ENCODE data around the gene FGB. TPM values are rescaled to one million over a fixed set of nuclear protein-coding genes. Genes with fewer than 3 reads are reported as not detected.

FGB gene
- polyA plus RNA-seq (2012; ENCODE audit: missing spikeins), result not detected

DNA sequence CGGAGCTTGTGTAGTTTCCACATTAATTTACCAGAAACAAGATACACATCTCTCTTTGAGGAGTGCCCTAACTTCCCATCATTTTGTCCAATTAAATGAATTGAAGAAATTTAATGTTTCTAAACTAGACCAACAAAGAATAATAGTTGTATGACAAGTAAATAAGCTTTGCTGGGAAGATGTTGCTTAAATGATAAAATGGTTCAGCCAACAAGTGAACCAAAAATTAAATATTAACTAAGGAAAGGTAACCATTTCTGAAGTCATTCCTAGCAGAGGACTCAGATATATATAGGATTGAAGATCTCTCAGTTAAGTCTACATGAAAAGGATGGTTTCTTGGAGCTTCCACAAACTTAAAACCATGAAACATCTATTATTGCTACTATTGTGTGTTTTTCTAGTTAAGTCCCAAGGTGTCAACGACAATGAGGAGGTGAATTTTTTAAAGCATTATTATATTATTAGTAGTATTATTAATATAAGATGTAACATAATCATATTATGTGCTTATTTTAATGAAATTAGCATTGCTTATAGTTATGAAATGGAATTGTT, at the start of gene FGB:
Gene FGB, plus strand, starts transcription at position 315 of the 558 bp plus-strand sequence. Its CDS starts 8 bp downstream, at position 323.
- DNase-seq (ENCODE audit: insufficient read length), result no peak
- TF ChIP-seq TAF1 (IDR thresholded peaks at IDR 0.05; ENCODE audit: borderline replicate concordance, low read depth, low read length) (no peak), POLR2A (IDR thresholded peaks at IDR 0.05; ENCODE audit: low read depth, low read length) (no peak), POLR2AphosphoS5 (IDR thresholded peaks at IDR 0.05; ENCODE audit: low read depth, low read length) (no peak)
- FAIRE-seq, result no peak

DNA sequence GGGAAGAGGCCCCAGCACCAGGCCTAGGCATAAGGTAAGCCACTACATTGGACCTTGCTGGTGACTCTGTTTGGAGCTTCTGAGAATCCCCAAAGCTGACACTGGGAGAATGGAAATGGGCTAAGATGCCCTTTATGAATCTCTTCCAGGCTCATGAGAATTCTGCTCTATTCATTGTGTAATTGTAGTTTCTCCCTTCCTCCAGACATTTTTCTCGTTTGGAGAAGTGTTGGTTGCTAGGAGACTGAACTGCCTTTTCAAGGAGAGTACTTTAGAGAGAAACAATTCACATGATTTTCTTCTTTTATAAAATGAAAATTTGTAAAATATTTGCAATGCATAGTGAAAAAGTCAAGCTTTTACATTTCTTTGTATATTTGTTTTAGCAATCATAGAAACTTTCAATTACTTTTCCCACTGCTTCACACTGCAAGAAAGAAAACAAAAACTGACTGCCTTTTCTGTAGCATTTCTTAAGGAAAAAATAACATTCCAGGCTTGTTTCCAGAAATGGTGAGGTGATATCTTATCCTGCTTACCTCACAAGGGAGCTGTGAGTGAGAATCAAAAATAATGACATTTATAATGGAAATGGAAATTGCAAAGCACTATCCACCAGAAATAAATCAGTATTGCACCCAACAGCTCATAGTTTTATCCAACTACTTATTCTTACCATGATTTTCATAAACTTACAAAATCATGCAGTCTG, 46.3 kb upstream of the FGB start:
- no peak for FAIRE-seq
- no peak for TF ChIP-seq TAF1 (IDR thresholded peaks at IDR 0.05; ENCODE audit: borderline replicate concordance, low read depth, low read length)
- TF ChIP-seq POLR2A (IDR thresholded peaks at IDR 0.05; ENCODE audit: low read depth, low read length), result no peak
- TF ChIP-seq POLR2AphosphoS5 (IDR thresholded peaks at IDR 0.05; ENCODE audit: low read depth, low read length), result no peak

DNA sequence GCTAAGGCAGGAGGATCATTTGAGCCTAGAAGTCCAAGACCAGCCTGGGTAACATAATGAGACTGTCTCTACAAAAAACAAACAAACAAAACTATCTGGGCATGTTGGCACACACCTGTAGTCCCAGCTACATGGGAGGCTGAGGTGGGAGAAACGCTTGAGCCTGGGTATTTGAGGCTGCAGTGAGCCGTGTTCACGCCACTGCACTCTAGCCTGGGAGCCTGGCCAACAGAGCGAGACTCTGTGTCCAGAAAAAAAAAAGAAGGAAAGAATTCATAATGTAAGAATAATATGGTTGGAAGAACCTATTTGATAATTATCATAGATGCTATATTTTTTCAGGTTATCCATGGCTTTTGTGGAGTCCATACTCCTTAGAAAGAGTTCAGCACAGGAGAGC, 45.2 kb upstream of the FGB start:
- DNase-seq (ENCODE audit: insufficient read length), result no peak
- TF ChIP-seq TAF1 (IDR thresholded peaks at IDR 0.05; ENCODE audit: borderline replicate concordance, low read depth, low read length) (no peak), POLR2AphosphoS5 (IDR thresholded peaks at IDR 0.05; ENCODE audit: low read depth, low read length) (no peak), POLR2A (IDR thresholded peaks at IDR 0.05; ENCODE audit: low read depth, low read length) (no peak)
- no peak for FAIRE-seq

More for the DNA sequence above, 46.3 kb upstream of the FGB start:
- DNase-seq (ENCODE audit: insufficient read length), result no peak

DNA sequence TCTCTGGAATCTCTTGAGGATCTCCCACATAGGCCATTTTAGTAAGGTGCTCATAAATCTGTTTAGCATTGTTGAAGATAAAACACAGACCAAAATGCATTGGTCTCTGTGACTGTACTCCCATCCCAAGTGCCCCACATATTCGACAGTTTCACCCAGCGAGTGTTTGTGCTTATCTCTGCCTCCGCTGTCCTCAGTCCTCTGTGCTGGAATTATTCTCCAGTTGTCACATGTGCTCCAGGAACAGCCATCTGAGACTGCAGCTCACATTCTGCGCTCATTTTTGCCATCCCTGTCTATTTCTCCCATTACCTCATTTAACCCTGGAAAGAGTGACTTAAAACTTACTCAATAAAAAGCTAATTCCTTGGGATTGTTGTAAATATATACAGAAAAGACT, 43.6 kb upstream of the FGB start:
- TF ChIP-seq TAF1 (IDR thresholded peaks at IDR 0.05; ENCODE audit: borderline replicate concordance, low read depth, low read length) (no peak), POLR2AphosphoS5 (IDR thresholded peaks at IDR 0.05; ENCODE audit: low read depth, low read length) (no peak), POLR2A (IDR thresholded peaks at IDR 0.05; ENCODE audit: low read depth, low read length) (no peak)
- FAIRE-seq (no peak), DNase-seq (ENCODE audit: insufficient read length) (no peak)

DNA sequence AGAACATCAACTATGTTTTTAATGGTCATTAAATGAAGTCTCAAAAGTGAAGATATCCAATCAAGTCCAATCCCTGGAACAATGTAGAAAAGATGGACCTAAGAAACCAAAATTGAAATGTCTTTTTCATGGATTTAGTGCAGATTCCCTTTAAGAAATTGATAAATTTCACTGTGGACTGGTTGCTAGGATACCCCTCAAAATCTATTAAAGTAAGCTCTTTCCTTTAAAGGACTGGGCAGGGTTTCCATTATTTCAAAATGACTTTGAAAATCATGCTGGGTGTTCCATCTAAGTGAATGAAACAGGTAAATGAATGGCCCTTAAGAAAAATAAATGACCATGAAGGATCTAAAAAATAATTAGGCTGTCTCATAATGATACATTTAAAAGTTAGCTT, 41.2 kb upstream of the FGB start:
- no peak for FAIRE-seq
- TF ChIP-seq POLR2A (IDR thresholded peaks at IDR 0.05; ENCODE audit: low read depth, low read length) (no peak), TAF1 (IDR thresholded peaks at IDR 0.05; ENCODE audit: borderline replicate concordance, low read depth, low read length) (no peak), POLR2AphosphoS5 (IDR thresholded peaks at IDR 0.05; ENCODE audit: low read depth, low read length) (no peak)

DNA sequence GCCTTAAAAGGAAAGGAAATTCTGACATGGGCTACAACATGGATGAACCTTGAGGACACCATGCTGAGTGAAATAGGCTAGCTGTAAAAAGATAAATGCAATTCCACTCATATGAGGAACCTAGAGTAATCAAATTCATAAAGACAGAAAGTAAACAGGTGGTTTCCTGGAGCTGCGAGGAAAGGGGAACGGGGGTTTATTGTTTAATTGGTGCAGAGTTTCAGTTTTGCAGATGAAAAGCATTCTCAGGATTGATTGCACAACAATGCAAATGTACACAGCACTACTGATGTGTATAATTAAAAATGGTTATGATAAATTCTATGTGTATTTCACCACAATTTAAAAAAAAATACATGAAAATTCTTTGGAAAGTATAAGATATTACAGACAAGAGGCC, 36.7 kb upstream of the FGB start:
- TF ChIP-seq TAF1 (IDR thresholded peaks at IDR 0.05; ENCODE audit: borderline replicate concordance, low read depth, low read length), result no peak
- TF ChIP-seq POLR2A (IDR thresholded peaks at IDR 0.05; ENCODE audit: low read depth, low read length), result no peak
- no peak for TF ChIP-seq POLR2AphosphoS5 (IDR thresholded peaks at IDR 0.05; ENCODE audit: low read depth, low read length)
- no peak for FAIRE-seq

More for the DNA sequence above, 41.2 kb upstream of the FGB start:
- no peak for DNase-seq (ENCODE audit: insufficient read length)

DNA sequence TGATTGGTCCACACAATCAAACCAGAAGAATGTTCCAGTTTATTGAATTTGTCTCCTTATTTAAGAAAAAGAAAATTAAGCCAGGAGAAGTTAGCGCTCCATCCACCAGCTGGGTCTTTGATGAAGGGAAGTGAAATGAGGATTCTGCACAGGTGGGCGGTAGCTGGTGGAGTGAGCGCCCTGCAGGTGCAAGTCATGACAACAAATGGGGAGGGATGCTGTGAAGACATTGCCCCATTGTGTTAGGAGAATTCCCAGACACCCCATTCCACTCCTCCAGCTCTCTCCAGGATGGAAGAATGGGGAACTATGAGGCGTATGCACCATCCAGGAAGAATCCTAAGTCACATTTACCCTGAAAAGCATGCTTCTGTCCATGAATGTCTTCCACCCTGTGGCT, 35.5 kb upstream of the FGB start:
- no peak for DNase-seq (ENCODE audit: insufficient read length)
- TF ChIP-seq POLR2A (IDR thresholded peaks at IDR 0.05; ENCODE audit: low read depth, low read length), result no peak
- no peak for TF ChIP-seq POLR2AphosphoS5 (IDR thresholded peaks at IDR 0.05; ENCODE audit: low read depth, low read length)
- no peak for TF ChIP-seq TAF1 (IDR thresholded peaks at IDR 0.05; ENCODE audit: borderline replicate concordance, low read depth, low read length)
- no peak for FAIRE-seq

More for the DNA sequence above, 36.7 kb upstream of the FGB start:
- DNase-seq (ENCODE audit: insufficient read length), result no peak

DNA sequence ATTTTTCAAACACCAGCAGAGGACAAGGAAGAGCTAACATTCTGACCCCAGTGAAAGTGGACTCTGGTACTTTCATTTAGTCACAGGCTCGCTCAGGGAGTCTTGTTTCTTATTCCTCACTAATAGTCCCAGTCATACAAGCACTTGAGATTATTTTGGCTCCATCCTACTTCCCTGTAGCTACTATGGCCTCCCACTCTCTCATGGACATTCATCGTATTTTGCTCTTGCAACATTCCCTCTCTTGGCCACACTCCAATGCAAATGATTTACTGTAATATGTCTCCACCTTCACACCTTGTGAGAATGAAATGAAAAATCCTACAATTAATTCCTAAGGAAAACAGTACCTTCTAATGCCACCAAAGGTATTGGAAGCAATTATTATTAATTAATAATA, 33.9 kb upstream of the FGB start:
- no peak for FAIRE-seq
- TF ChIP-seq TAF1 (IDR thresholded peaks at IDR 0.05; ENCODE audit: borderline replicate concordance, low read depth, low read length), result no peak
- DNase-seq (ENCODE audit: insufficient read length), result no peak

DNA sequence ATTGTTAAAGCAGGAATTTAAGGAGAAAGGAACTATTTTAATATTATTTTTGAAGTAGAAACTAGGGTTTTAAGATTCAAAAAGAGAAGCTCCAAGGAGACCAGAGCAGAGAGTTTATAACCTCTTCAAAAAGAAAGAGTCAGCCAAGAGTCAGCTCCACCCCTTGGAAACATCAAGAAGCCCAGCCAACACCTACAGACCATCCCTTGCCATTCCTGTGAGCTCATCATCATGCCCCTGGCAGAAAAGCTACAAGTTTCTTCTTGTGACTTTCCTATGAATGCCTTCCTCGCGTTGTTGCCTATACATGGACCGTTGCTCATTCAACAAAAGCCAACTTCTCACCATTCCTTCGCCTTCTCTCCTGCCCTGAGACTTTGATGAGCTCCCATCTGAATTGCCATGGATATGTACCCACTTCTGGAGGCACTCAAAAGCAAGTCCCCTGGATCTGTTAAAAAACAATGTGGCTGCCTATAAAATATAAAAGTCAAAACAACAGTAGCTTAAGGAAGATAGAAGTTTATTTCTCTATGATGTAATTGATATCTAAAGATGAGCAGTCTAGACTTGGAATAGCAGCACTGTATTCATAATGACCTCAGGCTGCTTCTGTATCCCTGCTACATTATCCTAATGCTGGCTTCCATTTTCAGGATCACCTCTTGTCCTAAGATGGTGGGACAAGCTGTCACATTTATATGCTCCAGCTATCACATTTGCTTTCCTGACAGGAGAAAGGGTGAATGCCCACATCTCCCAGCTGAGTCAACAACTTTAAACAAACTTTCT, 32.9 kb upstream of the FGB start:
- FAIRE-seq (no peak), DNase-seq (ENCODE audit: insufficient read length) (no peak)
- TF ChIP-seq POLR2A (IDR thresholded peaks at IDR 0.05; ENCODE audit: low read depth, low read length), result no peak
- TF ChIP-seq POLR2AphosphoS5 (IDR thresholded peaks at IDR 0.05; ENCODE audit: low read depth, low read length), result no peak
- TF ChIP-seq TAF1 (IDR thresholded peaks at IDR 0.05; ENCODE audit: borderline replicate concordance, low read depth, low read length), result no peak

DNA sequence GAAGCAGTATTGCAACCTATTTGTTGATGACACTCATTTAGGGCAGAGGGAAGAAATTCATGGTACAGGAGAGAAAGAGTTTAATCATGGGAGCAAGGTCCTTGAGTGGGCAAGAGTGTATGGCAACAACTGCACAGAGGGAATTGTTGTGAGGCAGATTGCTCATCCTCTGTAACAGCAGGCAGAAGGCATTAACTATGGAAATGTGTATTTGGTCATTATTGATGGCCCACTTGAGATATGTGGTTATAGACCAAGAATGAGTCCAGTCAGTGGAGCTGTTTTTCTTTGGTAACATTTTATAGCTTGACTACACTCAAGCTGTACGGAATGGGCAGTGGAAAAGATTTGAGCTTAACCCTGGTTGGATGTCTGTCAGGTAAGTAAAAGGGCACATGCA, 28.5 kb upstream of the FGB start:
- FAIRE-seq, result peak; percentile 5
- TF ChIP-seq POLR2A (IDR thresholded peaks at IDR 0.05; ENCODE audit: low read depth, low read length), result no peak
- TF ChIP-seq TAF1 (IDR thresholded peaks at IDR 0.05; ENCODE audit: borderline replicate concordance, low read depth, low read length), result no peak
- no peak for TF ChIP-seq POLR2AphosphoS5 (IDR thresholded peaks at IDR 0.05; ENCODE audit: low read depth, low read length)
- DNase-seq (ENCODE audit: insufficient read length), result no peak

DNA sequence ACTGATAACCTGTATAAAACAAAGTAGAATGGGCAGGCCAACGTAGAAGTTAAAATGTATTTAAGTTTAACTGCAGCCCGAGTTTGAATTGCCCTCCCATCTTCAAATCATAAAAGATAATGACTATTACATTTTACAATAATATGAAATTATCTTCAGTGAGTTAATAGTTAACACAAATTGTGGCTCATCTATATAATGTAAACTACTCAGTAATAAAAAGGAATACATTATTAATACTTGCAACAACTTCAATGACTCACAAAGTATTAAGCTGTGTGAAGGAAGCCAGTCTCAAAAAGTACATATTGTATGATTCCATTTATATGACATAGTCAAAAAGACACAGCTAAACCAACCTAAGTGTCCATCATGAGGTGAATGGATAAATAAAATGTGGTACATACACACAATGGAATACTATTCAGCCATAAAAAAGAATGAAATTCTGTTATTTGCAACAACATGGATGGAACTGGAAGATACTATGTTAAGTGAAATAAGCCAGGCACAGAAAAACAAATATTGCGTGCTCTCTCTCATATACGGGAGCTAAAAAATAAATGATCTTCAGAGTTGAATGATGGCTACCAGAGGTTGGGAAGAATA, 20.4 kb upstream of the FGB start:
- DNase-seq (ENCODE audit: insufficient read length) (no peak), FAIRE-seq (no peak)
- no peak for TF ChIP-seq POLR2AphosphoS5 (IDR thresholded peaks at IDR 0.05; ENCODE audit: low read depth, low read length)
- TF ChIP-seq POLR2A (IDR thresholded peaks at IDR 0.05; ENCODE audit: low read depth, low read length), result no peak
- no peak for TF ChIP-seq TAF1 (IDR thresholded peaks at IDR 0.05; ENCODE audit: borderline replicate concordance, low read depth, low read length)
